Smooth muscle cell (in vitro differentiated cells): ENCODE data around the gene TPO. TPM values are rescaled to one million over a fixed set of nuclear protein-coding genes. Genes with fewer than 3 reads are reported as not detected.
"Not testable (repeated sequence)": the region's sequence is repeated elsewhere in the genome, so short reads cannot be mapped to it uniquely, and the experiment has no call there.

Experiments used
- DNase-seq: peaks from one replicate; lab custom pipeline; 2025; ENCODE audit not compliant: unreplicated experiment; lab: John Stamatoyannopoulos, UW
- H2AFZ ChIP-seq: fragments of 200-600 bp; sonication (generic); 2 replicates; pipeline ENCODE4 v1.6.0; 2016; ENCODE audit warnings: antibody characterized with exemption, low read depth, mild to moderate bottlenecking
- H3F3A ChIP-seq: fragments of 200-600 bp; sonication (generic); 2 replicates; pipeline ENCODE4 v1.6.0; 2017; ENCODE audit warnings: antibody characterized with exemption, low read depth
- H3K27ac ChIP-seq: fragments of 200-600 bp; sonication (generic); 2 replicates; pipeline ENCODE4 v1.5.1; 2016; ENCODE audit warnings: low read depth, mild to moderate bottlenecking
- H3K27me3 ChIP-seq: fragments of 200-600 bp; sonication (generic); 2 replicates; pipeline ENCODE4 v1.6.1; 2016; ENCODE audit warnings: low read depth, mild to moderate bottlenecking
- H3K36me3 ChIP-seq: fragments of 200-600 bp; sonication (generic); 2 replicates; pipeline ENCODE4 v1.5.1; 2016; ENCODE audit warnings: low read depth
- H3K4me1 ChIP-seq: fragments of 200-600 bp; sonication (generic); 2 replicates; pipeline ENCODE4 v1.5.1; 2016; ENCODE audit warnings: low read depth
- H3K4me2 ChIP-seq: fragments of 200-600 bp; sonication (generic); 2 replicates; pipeline ENCODE4 v1.6.0; 2016; ENCODE audit warnings: mild to moderate bottlenecking
- H3K4me3 ChIP-seq: fragments of 200-600 bp; sonication (generic); 2 replicates; pipeline ENCODE4 v1.5.1; 2016; ENCODE audit warnings: mild to moderate bottlenecking
- H3K79me2 ChIP-seq: fragments of 200-600 bp; sonication (generic); 2 replicates; pipeline ENCODE4 v1.6.0; 2016; ENCODE audit warnings: low read depth, mild to moderate bottlenecking
- H3K9ac ChIP-seq: fragments of 200-600 bp; sonication (generic); 2 replicates; pipeline ENCODE4 v1.6.0; 2016; ENCODE audit warnings: low read depth
- H3K9me3 ChIP-seq: fragments of 200-600 bp; sonication (generic); replicated peaks from 2 replicates; pipeline ENCODE4 v1.5.1; 2016; ENCODE audit warnings: low read depth
- H4K20me1 ChIP-seq: fragments of 200-600 bp; sonication (generic); 2 replicates; pipeline ENCODE4 v1.6.0; 2016; ENCODE audit warnings: low read depth
- CTCF ChIP-seq: fragments of 200-600 bp; sonication (generic); IDR thresholded peaks from 2 replicates; pipeline ENCODE4 v1.5.1; 2017; ENCODE audit warnings: borderline replicate concordance, mild to moderate bottlenecking, antibody characterized with exemption; ENCODE audit not compliant: insufficient read depth, poor library complexity, severe bottlenecking
- WGBS: methylation state at CpG from one replicate; pipeline ENCODE4 v1.1.7; 2016; ENCODE audit warnings: low lambda C conversion rate; 5-methylcytosine and 5-hydroxymethylcytosine counted together
- polyA plus RNA-seq: library from polyadenylated mRNA; unstranded; fragments of >200 nt; fragmentation: Nextera tagmentation; extraction: Ambion mirVana; gene quantifications from 2 replicates; pipeline ENCODE4 v1.2.1, GENCODE V29; 2016
- total RNA-seq: library from RNA; depleted of rRNA; stranded (reverse); fragments of >200 nt; gene quantifications from 2 replicates; pipeline ENCODE4 v1.2.3, GENCODE V29; 2014

Gene TPO
- total and polyA plus RNA-seq, 2 experiments from 2014 or later, result not detected

- WGBS, result 91% methylated on average over 10 of the region's 10 CpGs
- Histone ChIP-seq H3F3A (peaks cover 5% of the 10 kb centered on the region), H3K4me2 (no peak overlapping the region), H2AFZ (no peak overlapping the region), H3K9me3 (no peaks in the 10 kb centered on the region), H4K20me1 (no peaks in the 10 kb centered on the region), H3K27ac (no peak overlapping the region), H3K79me2 (no peaks in the 10 kb centered on the region), H3K27me3 (no peaks in the 10 kb centered on the region), H3K4me3 (no peak overlapping the region), H3K9ac (no peak overlapping the region), H3K36me3 (no peaks in the 10 kb centered on the region), H3K4me1 (no peaks in the 10 kb centered on the region)
- TF ChIP-seq CTCF, result no peak
- DNase-seq, result no peak
Measured at GRCh38 chr2:1569879-1570450, 156.7 kb downstream of the TPO start.

GRCh38 chr2:1571477-1572417, 158.5 kb downstream of the TPO start:
- H3K36me3 ChIP-seq, result no peaks in the 10 kb centered on the region
- no peaks in the 10 kb centered on the region for H3K79me2 ChIP-seq
- WGBS, result 95% methylated on average over 17 of the region's 17 CpGs
- H3K4me2 ChIP-seq, result peak overlapping the region; percentile 49
- no peak overlapping the region for H2AFZ ChIP-seq
- H3K9ac ChIP-seq, result no peak overlapping the region
- no peaks in the 10 kb centered on the region for H4K20me1 ChIP-seq
- H3F3A ChIP-seq, result peaks cover 5% of the 10 kb centered on the region
- H3K4me3 ChIP-seq, result no peak overlapping the region
- no peaks in the 10 kb centered on the region for H3K4me1 ChIP-seq
- DNase-seq, result no peak
- H3K27me3 ChIP-seq, result no peaks in the 10 kb centered on the region
- no peaks in the 10 kb centered on the region for H3K9me3 ChIP-seq
- peak overlapping the region; percentile 77 for H3K27ac ChIP-seq
- no peak for TF ChIP-seq CTCF

- H3K4me1 ChIP-seq, result no peaks in the 10 kb centered on the region
- H3K36me3 ChIP-seq, result no peaks in the 10 kb centered on the region
- no peak for DNase-seq
- no peaks in the 10 kb centered on the region for H3K79me2 ChIP-seq
- H3K9ac ChIP-seq, result no peak overlapping the region
- no peak overlapping the region for H2AFZ ChIP-seq
- H3K9me3 ChIP-seq, result no peaks in the 10 kb centered on the region
- peak overlapping the region; percentile 49 for H3K4me2 ChIP-seq
- H3K4me3 ChIP-seq, result no peak overlapping the region
- H4K20me1 ChIP-seq, result no peaks in the 10 kb centered on the region
- H3F3A ChIP-seq, result peaks cover 5% of the 10 kb centered on the region
- no peak for TF ChIP-seq CTCF
- 36% methylated on average over 10 of the region's 10 CpGs for WGBS
- H3K27ac ChIP-seq, result peak overlapping the region; percentile 77
- no peaks in the 10 kb centered on the region for H3K27me3 ChIP-seq
Measured at GRCh38 chr2:1572638-1573037, 159.4 kb downstream of the TPO start.

GRCh38 chr2:1577846-1578245, 164.6 kb downstream of the TPO start:
- Histone ChIP-seq H3K27ac (no peak overlapping the region), H3K36me3 (no peaks in the 10 kb centered on the region), H3K4me1 (peaks cover 3% of the 10 kb centered on the region), H4K20me1 (no peaks in the 10 kb centered on the region), H3K9me3 (no peaks in the 10 kb centered on the region), H3K27me3 (no peaks in the 10 kb centered on the region), H3K9ac (no peak overlapping the region), H2AFZ (no peak overlapping the region), H3K4me2 (no peak overlapping the region), H3K79me2 (no peaks in the 10 kb centered on the region), H3K4me3 (no peak overlapping the region), H3F3A (peaks cover 5% of the 10 kb centered on the region)
- no peak for DNase-seq
- 96% methylated on average over 5 of the region's 5 CpGs for WGBS
- TF ChIP-seq CTCF, result no peak

- not testable (repeated sequence) for H3K36me3 ChIP-seq, H2AFZ ChIP-seq, H4K20me1 ChIP-seq, H3K4me1 ChIP-seq, H3K9me3 ChIP-seq, H3K4me3 ChIP-seq, H3K27me3 ChIP-seq, H3K9ac ChIP-seq, DNase-seq, H3F3A ChIP-seq, H3K79me2 ChIP-seq
- 76% methylated on average over 19 of the region's 19 CpGs for WGBS
- Histone ChIP-seq H3K4me2 (peak overlapping the region; percentile 73), H3K27ac (peak overlapping the region; percentile 89)
Measured at GRCh38 chr2:1581257-1581964, 168.1 kb downstream of the TPO start.
